ENCODE results near the gene TEX35.
A peak's percentile ranks its signal among the peaks of the same experiment; 100 is the strongest.

Gene TEX35

DNA sequence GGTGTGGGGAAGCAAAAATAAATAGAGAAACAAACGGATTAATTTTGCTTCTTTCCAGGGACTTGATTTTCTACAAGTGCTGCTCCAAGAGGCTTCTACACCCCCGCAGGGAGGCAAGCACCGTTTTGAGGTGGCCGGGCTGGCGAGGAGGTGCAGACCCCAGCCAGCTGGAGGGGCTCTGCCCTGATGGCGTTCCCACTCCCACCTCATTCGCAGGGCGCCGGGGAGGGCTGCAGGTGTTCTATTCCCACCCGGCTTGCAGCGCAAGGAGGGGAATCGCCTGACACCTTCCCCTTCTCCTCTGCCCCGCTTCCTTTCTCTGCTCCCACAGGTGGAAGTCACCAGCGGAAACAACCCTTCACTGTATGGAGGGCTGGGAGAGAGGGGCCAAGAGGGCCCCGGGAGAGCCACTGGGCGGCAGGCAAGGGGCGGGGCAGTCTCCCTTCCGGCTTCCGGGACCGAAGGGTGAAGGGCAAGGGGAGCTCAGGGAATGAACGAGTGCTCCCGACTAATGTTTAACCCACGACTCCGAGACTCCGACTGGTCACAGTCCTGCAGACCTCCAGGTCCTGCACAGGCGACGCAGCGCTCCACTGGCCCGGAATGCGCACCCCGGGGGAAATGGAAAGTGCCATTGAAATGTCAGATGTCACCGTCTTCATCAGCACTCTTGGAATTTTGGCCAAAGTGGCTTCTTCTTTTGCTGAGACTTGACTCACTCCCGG, 29.1 kb downstream of the TEX35 start:
- H3K4me2 ChIP-seq (ENCODE audit: low read length) = peak overlapping the region; percentile 98
- TF ChIP-seq EZH2 (IDR thresholded peaks at IDR 0.05; ENCODE audit: borderline replicate concordance, low read length) = no peak
- TF ChIP-seq, protein P1, sequence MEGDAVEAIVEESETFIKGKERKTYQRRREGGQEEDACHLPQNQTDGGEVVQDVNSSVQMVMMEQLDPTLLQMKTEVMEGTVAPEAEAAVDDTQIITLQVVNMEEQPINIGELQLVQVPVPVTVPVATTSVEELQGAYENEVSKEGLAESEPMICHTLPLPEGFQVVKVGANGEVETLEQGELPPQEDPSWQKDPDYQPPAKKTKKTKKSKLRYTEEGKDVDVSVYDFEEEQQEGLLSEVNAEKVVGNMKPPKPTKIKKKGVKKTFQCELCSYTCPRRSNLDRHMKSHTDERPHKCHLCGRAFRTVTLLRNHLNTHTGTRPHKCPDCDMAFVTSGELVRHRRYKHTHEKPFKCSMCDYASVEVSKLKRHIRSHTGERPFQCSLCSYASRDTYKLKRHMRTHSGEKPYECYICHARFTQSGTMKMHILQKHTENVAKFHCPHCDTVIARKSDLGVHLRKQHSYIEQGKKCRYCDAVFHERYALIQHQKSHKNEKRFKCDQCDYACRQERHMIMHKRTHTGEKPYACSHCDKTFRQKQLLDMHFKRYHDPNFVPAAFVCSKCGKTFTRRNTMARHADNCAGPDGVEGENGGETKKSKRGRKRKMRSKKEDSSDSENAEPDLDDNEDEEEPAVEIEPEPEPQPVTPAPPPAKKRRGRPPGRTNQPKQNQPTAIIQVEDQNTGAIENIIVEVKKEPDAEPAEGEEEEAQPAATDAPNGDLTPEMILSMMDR (IDR thresholded peaks at IDR 0.05; ENCODE audit: low read length) = no peak
- peak overlapping the region; percentile 76; the same call in 1 of the 2 replicates for H2AFZ ChIP-seq (ENCODE audit: low read length)
- no peaks in the 10 kb centered on the region for H3F3A ChIP-seq (ENCODE audit: insufficient read depth, low read length)
- H3K4me3 ChIP-seq (ENCODE audit: low read depth, low read length, poor library complexity, severe bottlenecking) = peak overlapping the region; percentile 78
- H3K36me3 ChIP-seq (ENCODE audit: insufficient read depth, low read length) = peaks cover 25% of the 10 kb centered on the region
- peak overlapping the region; percentile 98 for H3K9ac ChIP-seq (ENCODE audit: low read length)
- no peaks in the 10 kb centered on the region for H3K9me2 ChIP-seq (ENCODE audit: low read depth, low read length)
- H3K4me1 ChIP-seq (ENCODE audit: insufficient read depth, low read length, severe bottlenecking) = peaks cover 61% of the 10 kb centered on the region
- H3K9me3 ChIP-seq (ENCODE audit: low read length) = no peaks in the 10 kb centered on the region
- H3K27me3 ChIP-seq (ENCODE audit: insufficient read depth, low read length) = no peaks in the 10 kb centered on the region
- H4K20me1 ChIP-seq (ENCODE audit: insufficient read depth, low read length) = no peaks in the 10 kb centered on the region
- H3K79me2 ChIP-seq (ENCODE audit: insufficient read depth, low read length) = peaks cover 34% of the 10 kb centered on the region
- H3K27ac ChIP-seq (ENCODE audit: low read depth, low read length, poor library complexity, severe bottlenecking) = peak overlapping the region; percentile 97

DNA sequence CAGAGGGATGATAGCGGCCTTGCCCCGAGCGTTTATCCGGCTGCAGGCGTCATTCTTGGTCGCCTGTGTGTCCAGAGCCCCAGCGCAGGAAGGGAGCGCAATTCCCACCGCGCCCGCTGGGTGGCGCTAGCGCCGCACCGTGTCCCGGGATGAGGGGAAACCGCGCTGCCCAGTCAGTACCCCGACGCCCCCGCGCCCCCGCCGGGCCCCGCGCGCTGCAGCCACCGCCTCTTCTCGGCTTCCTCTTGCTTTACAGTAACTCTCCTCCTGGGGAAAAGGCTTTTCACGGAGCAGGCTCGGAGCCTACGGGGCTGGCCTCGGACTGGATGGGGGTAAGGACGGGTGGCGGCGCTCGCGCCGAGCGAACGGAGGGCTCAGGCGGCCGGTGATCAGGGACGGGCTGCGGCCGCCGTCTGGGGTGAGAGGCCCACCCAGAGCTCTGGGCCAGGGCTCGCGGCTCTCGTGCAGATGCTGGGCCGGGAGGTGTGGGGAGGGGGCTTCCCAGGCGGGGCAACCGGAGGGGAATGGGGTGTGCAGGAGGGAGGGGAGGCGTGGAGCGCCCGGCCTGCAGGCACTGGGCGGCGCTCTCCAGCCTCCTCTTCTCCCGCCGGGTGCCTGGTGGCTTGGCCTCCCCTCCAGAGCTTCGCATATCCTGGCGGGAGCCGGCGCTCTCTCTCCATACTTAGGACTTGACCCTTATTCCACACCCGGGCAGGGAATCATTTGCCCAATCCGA, 29.8 kb downstream of the TEX35 start:
- H3K9me2 ChIP-seq (ENCODE audit: low read depth, low read length) = no peaks in the 10 kb centered on the region
- H2AFZ ChIP-seq (ENCODE audit: low read length) = no peak overlapping the region; the same call in 1 of the 2 replicates
- no peaks in the 10 kb centered on the region for H3K9me3 ChIP-seq (ENCODE audit: low read length)
- peaks cover 32% of the 10 kb centered on the region for H3K36me3 ChIP-seq (ENCODE audit: insufficient read depth, low read length)
- no peaks in the 10 kb centered on the region for H4K20me1 ChIP-seq (ENCODE audit: insufficient read depth, low read length)
- H3K4me1 ChIP-seq (ENCODE audit: insufficient read depth, low read length, severe bottlenecking) = peaks cover 64% of the 10 kb centered on the region
- H3K4me3 ChIP-seq (ENCODE audit: low read depth, low read length, poor library complexity, severe bottlenecking) = peak overlapping the region; percentile 78
- peak overlapping the region; percentile 98 for H3K4me2 ChIP-seq (ENCODE audit: low read length)
- H3K79me2 ChIP-seq (ENCODE audit: insufficient read depth, low read length) = peaks cover 35% of the 10 kb centered on the region
- peak overlapping the region; percentile 98 for H3K9ac ChIP-seq (ENCODE audit: low read length)
- no peak for TF ChIP-seq EZH2 (IDR thresholded peaks at IDR 0.05; ENCODE audit: borderline replicate concordance, low read length)
- TF ChIP-seq, protein P1 (IDR thresholded peaks at IDR 0.05; ENCODE audit: low read length) = peak; percentile 90
- H3K27ac ChIP-seq (ENCODE audit: low read depth, low read length, poor library complexity, severe bottlenecking) = peak overlapping the region; percentile 97
- no peaks in the 10 kb centered on the region for H3F3A ChIP-seq (ENCODE audit: insufficient read depth, low read length)
- H3K27me3 ChIP-seq (ENCODE audit: insufficient read depth, low read length) = no peaks in the 10 kb centered on the region

DNA sequence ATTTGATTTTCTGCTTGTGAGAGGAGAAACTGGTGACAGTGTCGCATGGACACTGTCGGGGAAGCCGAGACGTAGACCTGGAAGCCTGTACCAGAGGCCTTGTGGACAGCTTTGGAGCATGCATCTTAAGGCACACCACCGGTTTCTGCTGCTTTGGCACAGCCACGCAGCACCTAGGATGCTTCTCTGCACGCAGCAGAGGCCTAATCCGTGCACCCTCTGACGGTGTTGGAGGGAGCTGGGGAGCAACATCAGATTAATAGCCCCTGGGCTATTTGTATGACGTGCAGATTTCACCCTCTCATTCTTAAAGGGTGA, 30.3 kb downstream of the TEX35 start:
- Histone ChIP-seq H3K79me2 (ENCODE audit: insufficient read depth, low read length) (peaks cover 35% of the 10 kb centered on the region), H3K36me3 (ENCODE audit: insufficient read depth, low read length) (peaks cover 38% of the 10 kb centered on the region), H3K27ac (ENCODE audit: low read depth, low read length, poor library complexity, severe bottlenecking) (peak overlapping the region; percentile 97), H3K9me3 (ENCODE audit: low read length) (no peaks in the 10 kb centered on the region), H3K4me2 (ENCODE audit: low read length) (peak overlapping the region; percentile 98), H3K9me2 (ENCODE audit: low read depth, low read length) (no peaks in the 10 kb centered on the region), H3K4me3 (ENCODE audit: low read depth, low read length, poor library complexity, severe bottlenecking) (peak overlapping the region; percentile 78), H4K20me1 (ENCODE audit: insufficient read depth, low read length) (no peaks in the 10 kb centered on the region), H3K27me3 (ENCODE audit: insufficient read depth, low read length) (no peaks in the 10 kb centered on the region), H3K9ac (ENCODE audit: low read length) (peak overlapping the region; percentile 98), H3F3A (ENCODE audit: insufficient read depth, low read length) (no peaks in the 10 kb centered on the region), H3K4me1 (ENCODE audit: insufficient read depth, low read length, severe bottlenecking) (peaks cover 69% of the 10 kb centered on the region), H2AFZ (ENCODE audit: low read length) (no peak overlapping the region)
- TF ChIP-seq, protein P1 (IDR thresholded peaks at IDR 0.05; ENCODE audit: low read length) = no peak
- TF ChIP-seq EZH2 (IDR thresholded peaks at IDR 0.05; ENCODE audit: borderline replicate concordance, low read length) = no peak

Measured in OCI-LY1 (cell line).